ENCODE data around the gene GLT8D1. TPM values are rescaled to one million over a fixed set of nuclear protein-coding genes. Genes with fewer than 3 reads are reported as not detected.
A peak's percentile ranks its signal among the peaks of the same experiment; 100 is the strongest.

The GLT8D1 gene
- total RNA-seq, 3 donors from 2014 or later (not counting 1 experiment from before 2014, with no cell fraction given), result 31.1 to 39.4 (median 38.2) TPM

GRCh38 chr3:52724511-52724910 lies 18.9 kb upstream of the GLT8D1 start:
- H3K27ac Mint-ChIP-seq, result no peak overlapping the region
- peaks cover 19% of the 10 kb centered on the region for H3K9me3 ChIP-seq (ENCODE audit: control insufficient read depth, insufficient read depth, low read length)
- no peaks in the 10 kb centered on the region for H3K27me3 ChIP-seq (ENCODE audit: control insufficient read depth, insufficient read depth, low read length)
- TF ChIP-seq CTCF (IDR thresholded peaks at IDR 0.05), result no peak
- no peak overlapping the region for H3K27ac ChIP-seq (ENCODE audit: low read length)
- no peak overlapping the region for H3K4me3 ChIP-seq (ENCODE audit: low read length)
- peaks cover 8% of the 10 kb centered on the region for H3K4me1 ChIP-seq (ENCODE audit: control insufficient read depth, insufficient read depth, low read length)
- H3K4me1 Mint-ChIP-seq, result peaks cover 10 to 16% of the 10 kb centered on the region in 2 donors
- H3K9me3 Mint-ChIP-seq, result peaks cover 0 to 6% of the 10 kb centered on the region in 2 donors
- intact Hi-C loops (cut with micrococcal nuclease), result no loop called here
- 88% methylated on average over 1 of the region's 1 CpG for WGBS (ENCODE audit: insufficient coverage)
- no peaks in the 10 kb centered on the region for H3K27me3 Mint-ChIP-seq (ENCODE audit: low read depth in 2 of 2)
- no peak for ATAC-seq
- no peaks in the 10 kb centered on the region for H3K36me3 ChIP-seq (ENCODE audit: control insufficient read depth, insufficient read depth, low read length)
- no peak for DNase-seq
- H3K36me3 Mint-ChIP-seq, result no peaks in the 10 kb centered on the region
- H3K4me3 Mint-ChIP-seq, result no peak overlapping the region

- Histone ChIP-seq H3K27me3 (ENCODE audit: control insufficient read depth, insufficient read depth, low read length) (no peaks in the 10 kb centered on the region), H3K36me3 (ENCODE audit: control insufficient read depth, insufficient read depth, low read length) (peaks cover 2% of the 10 kb centered on the region), H3K27ac (ENCODE audit: low read length) (no peak overlapping the region), H3K4me3 (ENCODE audit: low read length) (no peak overlapping the region), H3K4me1 (ENCODE audit: control insufficient read depth, insufficient read depth, low read length) (peaks cover 8% of the 10 kb centered on the region), H3K9me3 (ENCODE audit: control insufficient read depth, insufficient read depth, low read length) (peaks cover 17% of the 10 kb centered on the region)
- Mint-ChIP-seq H3K27ac (no peak overlapping the region), H3K36me3 (no peaks in the 10 kb centered on the region), H3K4me1 (peaks cover 10 to 17% of the 10 kb centered on the region in 2 donors), H3K4me3 (no peak overlapping the region), H3K27me3 (ENCODE audit: low read depth in 2 of 2) (no peaks in the 10 kb centered on the region), H3K9me3 (peaks cover 0 to 4% of the 10 kb centered on the region in 2 donors)
- TF ChIP-seq CTCF (IDR thresholded peaks at IDR 0.05), result no peak
- ATAC-seq (no peak), DNase-seq (no peak)
- intact Hi-C loops (cut with micrococcal nuclease), result no loop called here
- WGBS (ENCODE audit: insufficient coverage), result 97% methylated on average over 5 of the region's 5 CpGs
Observed at GRCh38 chr3:52723935-52724334, 18.3 kb upstream of the GLT8D1 start.

- H3K27me3 ChIP-seq (ENCODE audit: control insufficient read depth, insufficient read depth, low read length), result no peaks in the 10 kb centered on the region
- 99% methylated on average over 7 of the region's 7 CpGs for WGBS (ENCODE audit: insufficient coverage)
- Mint-ChIP-seq H3K36me3 (no peaks in the 10 kb centered on the region), H3K27ac (no peak overlapping the region), H3K4me3 (no peak overlapping the region), H3K27me3 (ENCODE audit: low read depth in 2 of 2) (no peaks in the 10 kb centered on the region), H3K4me1 (peaks cover 10 to 17% of the 10 kb centered on the region in 2 donors), H3K9me3 (peaks cover 0 to 3% of the 10 kb centered on the region in 2 donors)
- peaks cover 8% of the 10 kb centered on the region for H3K4me1 ChIP-seq (ENCODE audit: control insufficient read depth, insufficient read depth, low read length)
- H3K36me3 ChIP-seq (ENCODE audit: control insufficient read depth, insufficient read depth, low read length), result peaks cover 3% of the 10 kb centered on the region
- intact Hi-C loops (cut with micrococcal nuclease), result no loop called here
- H3K27ac ChIP-seq (ENCODE audit: low read length), result no peak overlapping the region
- no peak for TF ChIP-seq CTCF (IDR thresholded peaks at IDR 0.05)
- DNase-seq (no peak), ATAC-seq (no peak)
- H3K9me3 ChIP-seq (ENCODE audit: control insufficient read depth, insufficient read depth, low read length), result peaks cover 10% of the 10 kb centered on the region
- H3K4me3 ChIP-seq (ENCODE audit: low read length), result no peak overlapping the region
Observed at GRCh38 chr3:52722491-52722890, 16.9 kb upstream of the GLT8D1 start.

GRCh38 chr3:52721730-52722008 lies 16.1 kb upstream of the GLT8D1 start:
- Histone ChIP-seq H3K27me3 (ENCODE audit: control insufficient read depth, insufficient read depth, low read length) (no peaks in the 10 kb centered on the region), H3K4me1 (ENCODE audit: control insufficient read depth, insufficient read depth, low read length) (peaks cover 8% of the 10 kb centered on the region), H3K36me3 (ENCODE audit: control insufficient read depth, insufficient read depth, low read length) (peaks cover 3% of the 10 kb centered on the region), H3K9me3 (ENCODE audit: control insufficient read depth, insufficient read depth, low read length) (peaks cover 10% of the 10 kb centered on the region), H3K4me3 (ENCODE audit: low read length) (no peak overlapping the region), H3K27ac (ENCODE audit: low read length) (no peak overlapping the region)
- DNase-seq (no peak), ATAC-seq (no peak)
- Mint-ChIP-seq H3K27me3 (ENCODE audit: low read depth in 2 of 2) (no peaks in the 10 kb centered on the region), H3K4me3 (no peak overlapping the region), H3K36me3 (no peaks in the 10 kb centered on the region), H3K9me3 (peaks cover 0 to 3% of the 10 kb centered on the region in 2 donors), H3K27ac (peak overlapping the region in 1 of 2 donors; percentile 72), H3K4me1 (peaks cover 10 to 17% of the 10 kb centered on the region in 2 donors)
- TF ChIP-seq CTCF (IDR thresholded peaks at IDR 0.05), result no peak
- WGBS (ENCODE audit: insufficient coverage), result 100% methylated on average over 1 of the region's 1 CpG
- intact Hi-C loops (cut with micrococcal nuclease), result no loop called here

All from natural killer cell (primary cell).